Middle frontal gyrus (tissue), 1 donor: ENCODE data around the gene TBK1.
A peak's percentile ranks its signal among the peaks of the same experiment; 100 is the strongest.

Source experiments
- DNase-seq: peaks from one replicate; pipeline ENCODE4 v3.0.0-alpha.2; 2015; ENCODE audit warnings: low spot score; ENCODE audit errors: extremely low spot score

TBK1 gene

DNA sequence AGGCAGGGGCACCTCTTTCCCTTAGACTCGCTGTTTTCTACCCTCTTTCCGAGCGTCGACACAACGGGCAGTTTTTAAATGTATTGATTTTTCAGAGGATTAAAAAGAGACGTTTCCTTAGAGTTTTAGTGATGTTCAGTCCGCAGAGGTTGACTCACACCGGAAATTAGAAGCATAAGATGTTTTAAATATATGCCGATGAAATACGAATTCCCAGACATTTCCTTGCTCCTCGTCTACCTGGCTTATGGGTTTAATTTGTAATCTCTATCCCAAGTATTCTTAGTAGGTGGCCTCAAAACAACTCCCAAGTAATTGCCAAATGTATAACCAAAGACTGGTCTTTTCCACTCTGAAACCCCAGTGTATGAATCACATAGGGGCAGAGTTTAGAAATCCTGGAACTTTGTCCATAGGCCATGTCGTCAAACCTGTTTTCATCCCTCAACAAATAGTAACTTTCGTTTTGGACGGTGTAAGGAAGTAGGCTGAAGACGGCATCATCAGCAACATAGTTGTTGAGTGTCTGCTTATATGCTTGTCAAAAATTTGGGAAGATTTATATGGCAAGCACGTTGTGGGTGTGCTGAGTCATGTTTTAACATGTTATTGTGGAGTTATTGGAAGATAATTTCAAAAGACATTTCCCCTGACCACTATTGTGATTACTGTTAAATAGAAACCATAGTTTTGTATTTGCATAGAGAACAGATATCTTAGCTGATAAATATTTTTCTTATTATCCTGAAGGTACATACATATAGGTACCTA lies 824 bp downstream of the TBK1 start:
- no peak for DNase-seq

DNA sequence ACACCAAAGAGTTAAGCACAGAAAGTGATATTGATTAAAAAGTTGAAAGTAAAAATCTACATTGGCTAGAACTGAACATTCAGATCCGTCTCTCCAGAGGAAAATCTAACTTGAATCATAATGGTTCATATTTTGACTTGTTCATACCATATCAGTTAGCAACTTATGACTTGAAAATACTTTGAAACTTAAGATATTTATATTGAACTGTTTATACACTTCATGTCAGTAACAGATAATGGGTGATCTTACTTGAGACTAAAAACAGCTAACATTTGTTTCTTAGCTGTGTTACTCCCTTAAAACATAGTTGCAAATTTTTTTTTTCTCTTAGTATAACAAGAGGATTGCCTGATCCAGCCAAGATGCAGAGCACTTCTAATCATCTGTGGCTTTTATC lies 3.6 kb downstream of the TBK1 start:
- no peak for DNase-seq

DNA sequence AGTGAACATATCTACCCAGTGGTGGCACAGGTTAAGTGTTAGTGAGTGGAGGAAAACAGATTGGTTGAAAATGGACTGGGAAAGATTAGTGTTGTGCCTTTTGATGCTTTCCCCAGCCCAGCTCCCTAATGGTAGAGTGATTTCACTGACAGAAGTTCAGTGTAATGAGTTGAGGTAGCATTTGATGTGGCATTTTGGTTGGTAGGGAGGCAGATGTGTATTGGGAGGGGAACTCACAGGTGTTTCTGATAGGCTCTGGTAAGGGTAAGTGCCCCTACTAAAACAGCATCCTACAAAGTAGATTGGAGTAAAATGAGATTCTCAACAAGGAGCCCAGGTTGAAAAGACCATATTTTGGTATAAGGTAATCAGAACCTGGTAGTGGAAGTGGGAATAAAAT lies 4.2 kb downstream of the TBK1 start:
- no peak for DNase-seq

DNA sequence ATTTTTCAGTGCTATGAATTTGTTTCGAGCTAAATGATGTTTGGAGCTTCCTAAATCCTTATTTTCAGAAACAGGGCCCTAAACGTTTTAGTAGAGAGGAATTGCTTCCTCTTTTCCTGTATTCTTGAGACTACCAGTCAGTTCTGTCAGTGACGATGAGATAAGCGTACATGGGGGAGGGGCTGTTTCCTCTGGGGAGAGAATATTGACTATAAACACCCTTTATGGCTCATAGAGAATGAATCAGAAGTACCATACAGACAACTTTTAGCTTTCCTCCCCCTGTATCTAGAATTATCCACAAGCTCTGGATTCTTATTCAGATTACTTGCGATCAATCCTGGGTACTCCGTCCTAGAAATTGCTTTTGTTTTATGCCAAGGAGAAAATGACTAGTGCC lies 5.1 kb downstream of the TBK1 start:
- DNase-seq, result no peak

DNA sequence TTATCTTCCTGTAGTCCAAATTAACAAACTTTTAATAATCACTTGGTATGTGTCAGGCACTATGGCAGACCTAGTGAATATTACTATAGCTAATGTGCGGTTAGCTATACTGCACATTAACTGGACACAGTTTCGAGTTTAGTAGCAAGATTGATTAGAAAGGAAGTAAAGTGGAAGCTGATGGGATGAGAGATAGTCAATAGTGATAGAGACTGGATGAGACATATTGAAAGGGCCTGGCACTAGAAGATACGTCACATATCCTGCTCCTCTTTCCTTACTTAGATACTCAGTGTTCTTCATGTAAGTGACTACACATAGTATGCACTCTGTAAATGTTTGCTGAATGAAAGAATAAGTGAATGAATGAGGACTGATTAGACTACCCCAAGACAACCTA lies 5.5 kb downstream of the TBK1 start:
- DNase-seq, result no peak

DNA sequence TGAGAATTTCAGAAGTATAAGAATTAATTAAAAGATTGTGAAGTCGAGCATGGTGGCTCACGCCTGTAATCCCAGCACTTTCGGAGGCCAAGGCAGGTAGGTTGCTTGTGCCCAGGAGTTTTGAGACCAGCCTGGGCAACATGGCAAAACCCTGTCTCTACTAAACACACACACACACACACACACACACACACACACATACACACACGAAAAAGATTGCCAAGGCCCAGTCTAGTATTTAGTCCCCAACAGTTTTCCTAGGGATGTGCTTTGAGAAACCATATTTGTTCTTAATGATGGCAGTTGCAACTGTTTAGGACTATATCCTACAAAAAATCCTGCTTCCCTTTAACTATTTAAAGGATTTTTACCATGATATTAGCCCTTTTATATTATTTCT lies 6.0 kb downstream of the TBK1 start:
- no peak for DNase-seq

DNA sequence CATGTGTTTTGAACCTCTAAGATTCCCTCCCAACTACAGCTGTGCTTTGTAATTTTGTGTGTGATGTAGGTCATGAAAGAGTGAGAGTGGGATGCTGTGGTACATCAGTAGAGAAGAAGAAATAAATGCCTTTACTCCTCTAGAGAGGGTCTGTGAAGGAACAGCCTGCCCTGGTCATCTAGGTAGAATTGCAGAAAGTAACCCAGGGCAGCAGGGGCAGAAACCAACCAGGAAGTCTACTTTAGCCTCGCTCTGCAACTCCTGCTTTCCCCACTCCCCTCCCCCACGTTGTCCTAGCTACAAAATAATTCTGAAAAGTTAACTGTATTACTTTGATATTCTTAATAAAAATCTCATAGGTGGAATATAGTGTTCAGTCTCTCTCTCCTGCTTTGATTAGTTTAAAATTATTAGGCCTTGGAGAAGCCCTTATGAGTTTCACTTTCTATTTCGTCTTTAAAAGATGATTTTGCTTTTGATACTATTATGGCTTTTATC lies 7.5 kb downstream of the TBK1 start:
- DNase-seq, result no peak

DNA sequence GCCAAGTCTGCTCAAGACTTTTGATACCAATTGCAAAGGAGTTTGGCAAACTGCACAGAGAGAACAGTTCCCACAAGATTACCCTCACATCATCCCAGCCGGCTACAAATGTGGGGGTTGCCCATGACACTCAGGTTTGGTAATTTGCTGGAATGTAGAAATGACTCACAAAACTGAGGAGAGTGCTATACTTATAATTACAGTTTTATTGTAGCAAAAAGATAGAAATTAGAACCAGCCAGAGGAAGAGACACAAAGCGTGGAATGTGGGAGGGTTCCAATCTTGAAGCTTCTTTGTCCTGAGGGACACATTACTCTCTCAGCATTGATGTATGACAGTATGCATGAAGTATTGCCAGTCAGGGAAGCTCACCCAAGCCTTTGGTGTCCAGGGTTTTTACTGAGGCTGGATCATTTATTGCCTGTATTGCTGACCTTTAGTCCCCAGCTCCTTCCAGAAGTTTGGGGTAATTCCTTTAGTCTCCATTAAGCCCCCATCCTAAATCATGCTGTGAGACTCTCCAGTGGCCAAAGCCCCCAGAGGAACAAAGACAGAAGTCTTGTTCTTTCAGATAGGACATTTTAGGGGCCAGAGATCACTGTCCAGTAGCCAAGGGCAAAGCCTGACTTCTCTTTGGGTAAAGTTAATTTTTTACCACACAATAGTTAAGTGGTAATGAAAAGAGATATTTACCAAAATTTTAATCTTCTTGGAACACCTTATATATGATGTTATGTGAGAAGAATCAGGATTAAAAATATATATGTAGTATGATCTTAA lies 9.9 kb downstream of the TBK1 start:
- DNase-seq, result peak; percentile 47

DNA sequence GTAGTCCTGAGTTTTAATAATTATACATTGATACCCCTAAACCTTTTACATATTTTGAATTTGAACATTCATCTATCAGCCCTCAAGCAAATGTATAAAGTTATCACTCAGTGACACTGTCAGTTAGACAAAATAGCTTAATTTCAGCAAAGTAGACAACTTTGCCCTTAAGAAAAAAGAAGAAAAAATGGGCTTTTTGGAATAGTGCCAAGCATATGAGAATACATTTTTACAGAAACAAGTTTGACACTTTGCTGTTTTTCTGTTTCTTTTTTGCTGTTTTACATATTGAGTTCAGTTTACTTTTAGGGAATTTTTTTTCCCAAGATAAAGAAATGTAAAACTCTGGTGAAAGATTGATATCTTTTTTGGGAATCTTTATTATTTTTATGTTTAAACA lies 14.3 kb downstream of the TBK1 start:
- DNase-seq, result no peak

DNA sequence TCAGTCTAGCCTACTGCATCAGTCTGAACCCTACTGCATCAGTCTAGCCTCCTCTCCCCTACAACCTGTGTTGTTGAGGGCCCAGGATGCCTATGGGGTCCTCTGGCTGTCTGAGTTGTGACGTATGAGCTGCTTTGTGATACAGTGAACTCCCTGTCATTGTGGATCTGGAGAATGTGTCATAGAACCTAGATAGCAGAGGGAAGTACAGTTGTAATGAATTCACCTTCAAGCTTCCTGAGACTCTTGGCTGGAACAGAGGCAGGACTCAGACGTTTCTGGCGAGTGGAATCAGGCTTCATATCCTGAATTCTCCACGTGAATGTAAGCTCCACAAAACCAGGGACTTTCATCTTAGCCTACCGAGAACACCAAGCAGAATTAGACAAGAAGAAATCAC lies 17.0 kb downstream of the TBK1 start:
- DNase-seq, result no peak

DNA sequence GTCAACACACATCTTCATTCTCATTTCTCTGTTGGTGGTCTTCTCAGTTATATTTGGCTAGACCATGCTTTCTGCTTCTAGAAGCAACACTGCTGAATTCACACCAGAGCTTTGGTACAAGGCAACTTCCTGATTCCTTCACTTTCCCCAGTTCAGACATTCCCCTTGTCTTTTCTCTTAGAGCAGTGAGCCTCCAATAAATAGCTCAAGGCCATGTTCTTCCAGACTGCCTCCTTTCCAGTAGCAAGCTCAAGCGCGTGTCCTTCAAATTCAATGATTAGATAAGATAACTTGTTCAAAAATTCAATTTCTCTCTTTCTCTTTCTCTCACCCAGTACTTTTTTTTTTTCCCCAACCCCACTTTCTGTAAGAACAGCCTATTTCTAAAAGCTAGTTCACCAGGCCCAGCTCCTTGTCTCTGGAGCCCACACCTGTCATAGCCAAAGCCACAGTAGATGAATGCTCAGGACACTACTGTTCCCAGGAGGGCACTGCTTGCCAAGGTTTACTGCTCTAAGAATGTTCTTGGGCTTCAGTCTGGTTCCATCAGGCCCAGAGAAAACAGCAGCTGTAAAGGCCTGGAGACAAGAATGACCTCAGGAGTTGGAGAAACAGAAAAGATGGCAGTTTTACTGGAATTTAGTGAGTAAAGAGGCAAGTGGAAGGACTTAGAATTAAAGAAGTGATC lies 17.7 kb downstream of the TBK1 start:
- no peak for DNase-seq

DNA sequence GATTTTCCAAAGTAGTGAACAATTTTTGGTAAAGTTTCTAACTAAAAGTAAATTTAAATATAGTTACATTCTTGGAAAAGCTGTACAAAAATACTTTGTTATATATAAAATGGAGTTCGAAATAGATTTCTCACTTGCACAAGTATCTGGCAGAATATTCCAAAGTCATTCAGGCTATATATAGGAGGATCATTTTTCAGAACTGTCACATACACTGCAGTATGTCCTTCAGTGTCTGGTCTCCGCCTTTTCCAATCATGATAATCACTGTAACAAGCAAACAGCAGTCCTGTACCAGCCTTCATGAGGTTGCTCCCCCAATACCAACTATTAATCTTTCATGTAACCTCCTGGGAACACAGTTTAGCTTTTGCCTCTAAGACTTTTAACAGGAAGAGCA lies 18.6 kb downstream of the TBK1 start:
- DNase-seq, result no peak

DNA sequence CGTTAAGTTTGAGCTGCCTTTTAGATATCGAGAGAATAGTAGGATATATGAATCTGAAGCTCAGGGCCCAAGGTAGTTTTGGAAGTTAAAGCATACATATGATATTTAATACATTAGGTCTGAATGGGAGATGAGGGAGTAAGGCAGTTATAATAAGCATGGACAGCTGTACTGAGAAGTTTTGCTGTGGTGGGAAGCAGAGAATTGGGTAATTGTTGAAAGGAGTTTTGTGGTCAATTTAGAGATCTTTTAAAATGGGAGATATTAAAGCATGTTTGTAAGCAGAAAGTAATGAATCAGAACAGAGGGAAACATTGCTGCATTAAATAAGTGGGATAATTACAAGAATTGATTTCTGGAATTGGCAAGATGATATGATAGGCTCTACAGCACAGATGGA lies 21.3 kb downstream of the TBK1 start:
- no peak for DNase-seq

DNA sequence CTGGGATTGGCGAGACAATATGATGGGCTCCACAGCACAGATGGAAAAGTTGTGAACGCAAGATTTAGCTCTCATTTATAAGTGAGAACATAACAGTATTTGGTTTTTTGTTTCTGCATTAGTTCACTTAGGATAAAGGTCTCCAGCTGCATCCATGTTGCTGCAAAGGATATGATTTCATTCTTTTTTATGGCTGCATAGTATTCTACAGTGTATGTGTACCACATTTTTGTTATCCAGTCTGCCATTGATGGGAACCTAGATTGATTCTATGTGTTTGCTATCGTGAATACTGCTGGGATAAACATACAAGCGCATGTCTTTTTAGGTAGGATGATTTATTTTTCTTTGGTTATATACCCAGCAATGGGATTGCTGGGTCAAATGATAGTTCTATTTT lies 23.6 kb downstream of the TBK1 start:
- no peak for DNase-seq

DNA sequence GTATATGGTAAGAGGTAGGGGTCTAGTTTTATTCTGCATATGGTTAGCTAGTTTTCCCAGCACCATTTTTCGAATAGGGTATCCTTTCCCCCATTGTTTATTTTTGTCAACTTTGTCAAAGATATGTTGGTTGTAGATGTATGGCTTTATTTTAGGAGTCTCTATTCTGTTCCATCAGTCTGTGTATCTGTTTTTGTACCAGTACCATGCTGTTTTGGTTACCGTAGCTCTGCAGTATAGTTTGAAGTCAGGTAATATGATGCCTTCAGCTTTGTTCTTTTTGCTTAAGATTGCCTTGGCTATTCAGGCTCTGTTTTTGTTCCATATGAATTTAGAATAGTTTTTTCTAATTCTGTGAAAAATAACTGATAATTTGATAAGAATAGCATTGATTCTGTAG lies 24.9 kb downstream of the TBK1 start:
- no peak for DNase-seq

DNA sequence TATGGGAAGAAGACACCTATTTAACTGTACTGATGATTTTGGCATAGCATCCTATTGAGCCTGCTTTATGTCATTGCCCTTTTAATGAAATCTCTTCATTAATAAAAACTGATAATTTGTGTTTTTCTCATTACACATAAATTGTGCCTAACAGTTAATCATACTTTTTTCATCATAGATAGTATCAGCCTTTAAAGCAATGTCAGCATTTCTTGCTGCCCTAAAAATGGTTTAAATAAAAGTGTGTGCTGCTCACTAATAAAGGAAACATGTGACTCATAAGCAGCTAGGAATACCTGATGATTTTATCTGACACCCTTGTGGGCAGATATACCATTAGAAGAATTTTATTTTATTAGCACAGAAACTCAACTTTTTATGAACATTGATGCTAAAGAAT lies 26.7 kb downstream of the TBK1 start:
- DNase-seq, result no peak

DNA sequence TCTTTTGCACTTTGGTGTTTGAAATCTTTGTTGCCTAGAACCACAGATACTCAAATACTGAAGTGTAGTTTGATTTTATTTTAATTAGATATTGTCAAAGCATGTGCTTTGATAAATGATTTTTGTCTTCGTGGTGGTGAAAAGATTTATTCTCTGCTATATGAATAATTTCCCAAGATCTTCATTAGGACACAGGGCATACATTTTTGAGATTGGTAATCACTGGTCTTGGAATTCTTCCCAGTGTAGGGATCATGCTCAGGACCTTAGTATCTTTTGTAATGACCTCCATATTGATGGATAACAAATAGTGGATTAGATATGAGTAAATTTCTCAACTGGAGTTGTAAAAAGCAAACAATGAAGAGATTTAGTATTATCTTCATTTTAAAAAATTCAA lies 28.2 kb downstream of the TBK1 start:
- DNase-seq, result no peak

DNA sequence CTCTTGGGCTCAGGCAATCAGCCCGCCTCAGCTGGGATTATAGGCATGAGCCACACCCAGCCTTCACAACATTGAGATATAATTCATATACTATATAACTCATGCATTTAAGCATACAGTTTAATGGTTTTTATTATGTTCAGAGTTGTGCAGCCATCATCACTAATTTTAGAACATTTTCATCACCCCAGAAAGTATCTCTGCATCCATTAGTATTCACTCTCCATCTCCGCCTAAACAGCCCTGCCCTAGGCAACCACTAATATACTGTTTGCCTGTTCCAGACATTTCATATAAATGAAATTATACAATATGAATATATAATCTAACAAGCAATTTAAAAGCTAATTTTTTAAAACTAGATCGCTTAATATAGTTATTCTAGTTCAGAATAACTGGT lies 34.7 kb downstream of the TBK1 start:
- no peak for DNase-seq

DNA sequence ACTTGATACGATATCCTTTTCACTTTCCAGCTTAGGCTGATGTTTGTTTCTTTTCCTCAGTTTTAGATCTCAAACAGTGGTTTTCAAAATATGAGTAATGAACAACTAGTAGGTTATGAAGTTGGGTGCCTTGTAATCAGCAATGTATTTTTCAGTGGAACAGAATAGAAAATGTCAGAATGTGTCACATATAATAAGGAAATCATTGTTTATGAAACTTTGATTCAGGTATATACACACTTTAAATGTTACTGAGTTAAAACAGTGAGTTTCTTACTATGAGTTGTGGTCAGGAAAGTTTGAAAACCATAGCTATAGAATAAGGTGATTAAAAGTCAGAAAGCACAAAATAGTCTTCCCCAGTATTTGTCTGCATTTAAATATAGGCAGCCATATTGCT lies 39.8 kb downstream of the TBK1 start:
- no peak for DNase-seq

DNA sequence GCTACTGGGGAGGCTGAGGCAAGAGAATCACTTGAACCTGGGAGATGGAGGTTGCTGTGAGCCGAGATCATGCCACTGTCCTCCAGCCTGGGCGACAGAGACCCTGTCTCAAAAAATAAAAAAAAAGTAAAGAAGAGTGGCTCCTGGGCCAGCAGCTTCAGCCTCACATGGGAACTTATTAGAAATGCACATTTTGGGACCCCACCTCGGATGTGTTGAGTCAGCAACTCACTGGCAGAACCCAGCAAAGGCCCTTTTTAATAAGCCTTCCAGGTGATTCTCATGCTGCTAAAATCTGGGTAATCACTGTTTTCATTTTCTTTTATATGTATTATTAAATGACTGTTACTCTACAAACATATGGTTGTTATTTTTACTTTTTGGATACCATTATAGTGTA lies 41.6 kb downstream of the TBK1 start:
- no peak for DNase-seq

DNA sequence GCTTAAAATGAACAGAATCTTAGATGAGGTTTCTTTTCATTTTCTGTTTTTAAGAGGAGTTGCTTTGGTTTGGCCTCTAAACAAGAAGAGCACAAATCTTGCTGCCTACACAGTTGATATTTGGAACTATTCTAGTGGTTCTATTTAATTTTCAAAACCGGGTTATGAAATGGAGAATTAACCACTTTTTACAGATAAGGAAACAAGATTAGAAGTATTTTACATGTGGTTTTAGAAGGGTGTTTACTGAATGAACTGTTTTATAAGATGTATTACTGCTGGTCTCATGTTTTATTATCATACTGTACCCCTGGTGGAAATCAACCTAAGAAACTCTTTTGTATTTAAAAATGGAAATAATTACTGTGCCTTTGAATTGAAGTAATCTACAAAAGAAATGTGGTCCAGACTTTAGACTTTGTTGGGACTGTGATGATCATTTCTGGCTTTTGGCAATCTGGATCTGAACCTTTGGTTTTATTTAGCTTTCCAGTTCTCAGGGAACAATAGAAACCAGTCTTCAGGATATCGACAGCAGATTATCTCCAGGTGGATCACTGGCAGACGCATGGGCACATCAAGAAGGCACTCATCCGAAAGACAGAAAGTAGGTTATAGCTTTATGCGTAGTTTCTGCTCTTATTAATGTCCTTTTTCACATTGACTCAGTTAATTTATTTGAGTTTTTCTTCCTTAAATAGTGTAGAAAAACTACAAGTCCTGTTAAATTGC lies 43.2 kb downstream of the TBK1 start:
- DNase-seq, result no peak
